ENCODE data around the gene KCNIP4. TPM values are rescaled to one million over a fixed set of nuclear protein-coding genes. Genes with fewer than 3 reads are reported as not detected.

The KCNIP4 gene
- polyA plus RNA-seq, 1 donor (not counting 4 experiments of a cell fraction or from before 2014, with no cell fraction given), result 0.07 TPM

GRCh38 chr4:21858971-21859370 is 89.6 kb downstream of the KCNIP4 start:
- H3K9me3 ChIP-seq (ENCODE audit: control insufficient read depth, low read depth, low read length), result no peaks in the 10 kb centered on the region
- H3K4me3 ChIP-seq (ENCODE audit: control insufficient read depth in 2 of 3, extremely low read depth in 1 of 3, insufficient read depth in 2 of 3, low read depth in 1 of 3, low read length in 3 of 3), result no peak overlapping the region
- no peak for FAIRE-seq
- H3K9me1 ChIP-seq (ENCODE audit: control insufficient read depth, extremely low read depth, insufficient read depth, low read length), result no peaks in the 10 kb centered on the region
- no peak overlapping the region for H3K9ac ChIP-seq (ENCODE audit: control insufficient read depth, extremely low read depth, insufficient read depth, low read length)
- H3K4me2 ChIP-seq (ENCODE audit: control insufficient read depth, extremely low read depth, insufficient read depth, low read depth, low read length), result no peak overlapping the region
- no peak overlapping the region for H2AFZ ChIP-seq (ENCODE audit: control insufficient read depth, low read length)
- no peak for DNase-seq (ENCODE audit: low read depth, low spot score)
- no peaks in the 10 kb centered on the region for H3K4me1 ChIP-seq (ENCODE audit: control insufficient read depth, extremely low read depth, insufficient read depth, low read length)
- H3K79me2 ChIP-seq (ENCODE audit: control insufficient read depth, insufficient read depth, low read length), result no peaks in the 10 kb centered on the region
- TF ChIP-seq EZH2 (IDR thresholded peaks at IDR 0.05; ENCODE audit: low read length) (no peak), CTCF (optimal IDR thresholded peaks at IDR 0.05 in 1 of 3, IDR thresholded peaks at IDR 0.05 in 1 of 3, conservative IDR thresholded peaks at IDR 0.05 in 1 of 3; ENCODE audit: extremely low read depth in 1 of 3, insufficient read depth in 2 of 3, low read length in 3 of 3) (no peak)
- no peaks in the 10 kb centered on the region for H3K36me3 ChIP-seq (ENCODE audit: control insufficient read depth in 2 of 2, extremely low read depth in 1 of 2, insufficient read depth in 2 of 2, low read length in 2 of 2)
- no peaks in the 10 kb centered on the region for H4K20me1 ChIP-seq (ENCODE audit: control insufficient read depth, extremely low read depth, insufficient read depth, low read length)
- H3K27me3 ChIP-seq (ENCODE audit: control insufficient read depth, extremely low read depth, insufficient read depth, low read length), result no peaks in the 10 kb centered on the region
- H3K27ac ChIP-seq (ENCODE audit: control insufficient read depth, insufficient read depth, low read length), result no peak overlapping the region
- dilution Hi-C loops (cut with MboI; ENCODE audit: extremely low pct_ligation_motif_present, low sequenced_read_pairs), result no loop called here

GRCh38 chr4:21856754-21857153 is 91.8 kb downstream of the KCNIP4 start:
- dilution Hi-C loops (cut with MboI; ENCODE audit: extremely low pct_ligation_motif_present, low sequenced_read_pairs), result no loop called here
- no peaks in the 10 kb centered on the region for H3K4me1 ChIP-seq (ENCODE audit: control insufficient read depth, extremely low read depth, insufficient read depth, low read length)

More at GRCh38 chr4:21856754-21857153, 91.8 kb downstream of the KCNIP4 start:
- no peak overlapping the region for H3K9ac ChIP-seq (ENCODE audit: control insufficient read depth, extremely low read depth, insufficient read depth, low read length)
- no peak overlapping the region for H3K4me2 ChIP-seq (ENCODE audit: control insufficient read depth, extremely low read depth, insufficient read depth, low read depth, low read length)
- H3K79me2 ChIP-seq (ENCODE audit: control insufficient read depth, insufficient read depth, low read length), result no peaks in the 10 kb centered on the region
- H3K9me1 ChIP-seq (ENCODE audit: control insufficient read depth, extremely low read depth, insufficient read depth, low read length), result no peaks in the 10 kb centered on the region
- FAIRE-seq, result no peak
- no peaks in the 10 kb centered on the region for H3K9me3 ChIP-seq (ENCODE audit: control insufficient read depth, low read depth, low read length)
- H3K27ac ChIP-seq (ENCODE audit: control insufficient read depth, insufficient read depth, low read length), result no peak overlapping the region
- no peak for DNase-seq (ENCODE audit: low read depth, low spot score)
- no peak overlapping the region for H3K4me3 ChIP-seq (ENCODE audit: control insufficient read depth in 2 of 3, extremely low read depth in 1 of 3, insufficient read depth in 2 of 3, low read depth in 1 of 3, low read length in 3 of 3)
- H3K36me3 ChIP-seq (ENCODE audit: control insufficient read depth in 2 of 2, extremely low read depth in 1 of 2, insufficient read depth in 2 of 2, low read length in 2 of 2), result no peaks in the 10 kb centered on the region
- TF ChIP-seq CTCF (optimal IDR thresholded peaks at IDR 0.05 in 1 of 3, IDR thresholded peaks at IDR 0.05 in 1 of 3, conservative IDR thresholded peaks at IDR 0.05 in 1 of 3; ENCODE audit: extremely low read depth in 1 of 3, insufficient read depth in 2 of 3, low read length in 3 of 3), result no peak
- no peak for TF ChIP-seq EZH2 (IDR thresholded peaks at IDR 0.05; ENCODE audit: low read length)
- no peaks in the 10 kb centered on the region for H4K20me1 ChIP-seq (ENCODE audit: control insufficient read depth, extremely low read depth, insufficient read depth, low read length)
- no peaks in the 10 kb centered on the region for H3K27me3 ChIP-seq (ENCODE audit: control insufficient read depth, extremely low read depth, insufficient read depth, low read length)
- no peak overlapping the region for H2AFZ ChIP-seq (ENCODE audit: control insufficient read depth, low read length)

All from keratinocyte (primary cell).